COLO668 (cell line): ENCODE measurements around the gene LMX1A.

Experiments
- DNase-seq: peaks from one replicate; lab custom pipeline; 2025; ENCODE audit not compliant: unreplicated experiment; lab: John Stamatoyannopoulos, UW

LMX1A gene

DNA sequence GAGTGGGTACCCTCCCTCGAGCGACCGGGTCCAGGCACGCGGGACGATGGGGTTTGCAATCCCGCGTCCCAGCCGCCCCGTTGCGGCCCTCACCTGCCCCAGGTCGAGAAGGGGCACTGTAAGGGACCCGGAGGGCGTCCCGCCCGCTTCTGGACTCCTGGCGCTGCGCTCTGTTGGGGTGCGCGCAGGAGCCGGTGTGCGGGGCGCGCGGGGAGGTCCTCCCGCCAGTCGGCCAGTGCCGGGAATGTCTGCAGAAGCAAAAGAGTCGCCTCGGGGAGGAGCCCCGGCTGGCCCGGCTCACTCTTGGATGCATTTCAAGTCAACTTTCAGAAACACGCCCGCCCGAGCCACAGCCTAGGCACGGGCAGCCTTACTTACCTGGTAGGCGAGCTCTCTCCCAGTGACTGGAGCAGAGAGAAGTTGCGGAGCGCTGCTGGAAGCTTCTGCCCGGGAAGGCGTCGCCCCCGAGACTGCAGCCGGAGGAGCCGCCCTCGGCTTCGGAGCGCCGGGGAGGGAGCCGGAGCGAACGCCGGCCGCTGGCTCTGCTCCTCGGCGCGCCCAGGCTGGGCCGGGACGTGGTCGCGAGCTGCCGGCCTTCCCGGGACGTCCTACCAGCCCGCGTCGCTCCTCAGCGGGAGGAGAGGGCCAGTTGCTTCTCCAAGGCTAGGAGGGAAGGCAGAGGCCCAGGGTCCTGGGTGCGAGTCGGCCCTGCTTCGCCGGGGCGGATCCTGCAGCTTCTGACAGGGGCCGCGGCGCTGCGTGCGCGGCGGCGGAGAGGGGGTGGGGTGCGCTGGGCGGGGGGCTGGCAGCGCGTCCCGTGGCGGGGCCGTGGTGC is at the start of gene LMX1A:
Gene LMX1A (minus strand): TSS at position 739 of the 835 bp plus-strand sequence. CDS start 1,156 bp downstream, outside the sequence.
- DNase-seq = no peak

DNA sequence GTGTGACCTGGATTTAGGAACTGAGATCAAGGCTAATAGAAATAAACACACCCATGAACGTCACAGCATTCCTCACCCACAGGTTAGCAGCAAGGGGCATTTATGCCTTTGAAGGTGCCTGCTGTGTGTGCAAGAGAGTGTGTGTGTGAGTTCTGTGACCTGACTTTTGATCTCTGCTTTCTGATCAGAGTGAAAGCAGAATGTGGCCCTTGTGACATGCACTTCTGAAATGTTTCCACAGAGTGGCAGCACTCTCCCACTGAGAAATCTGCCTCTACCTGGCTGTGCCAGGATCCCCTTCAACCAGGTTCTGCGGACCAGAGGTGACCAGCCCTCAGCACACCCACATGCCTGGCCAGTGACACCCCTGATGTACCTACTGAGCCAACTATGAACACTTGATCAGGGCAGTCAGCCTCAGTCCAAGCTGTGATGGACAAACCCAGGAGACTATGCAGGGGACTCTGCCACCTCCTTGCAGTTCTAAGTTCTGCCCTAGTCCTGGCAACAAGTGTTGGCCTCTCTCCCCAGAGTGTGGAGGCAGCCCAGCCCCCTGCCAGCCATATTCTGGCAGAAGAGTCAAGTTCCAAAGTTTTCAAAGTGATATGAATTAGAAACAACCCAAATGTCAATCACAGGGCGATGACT is 47.4 kb upstream of the LMX1A start:
- DNase-seq = peak; percentile 30

DNA sequence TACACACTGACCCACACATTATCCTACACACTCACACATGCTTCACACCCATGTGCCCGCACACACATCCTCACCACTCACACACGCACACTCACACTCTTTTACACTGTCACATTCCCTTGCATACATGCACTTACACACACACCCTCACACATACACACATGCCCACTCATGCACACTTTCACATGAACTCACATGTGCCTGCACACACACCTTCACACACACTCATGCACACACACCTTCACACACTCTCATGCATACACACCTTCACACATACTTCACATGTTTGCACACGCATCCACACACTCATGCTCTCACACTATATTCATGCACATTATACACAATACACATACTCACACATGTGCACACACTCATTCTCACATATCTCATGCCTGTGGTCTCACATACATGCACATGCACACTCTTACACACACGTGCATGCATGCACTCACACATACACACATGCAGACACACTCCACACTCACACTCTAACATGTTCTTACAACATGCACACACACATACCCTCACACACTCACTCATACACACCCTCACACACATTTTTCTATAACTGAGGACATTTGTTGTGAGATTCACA is 46.1 kb upstream of the LMX1A start:
- no peak for DNase-seq

- no peak for DNase-seq
Measured at GRCh38 chr1:165397944-165398343, 41.4 kb upstream of the LMX1A start.

GRCh38 chr1:165395901-165396300 is 39.4 kb upstream of the LMX1A start:
- DNase-seq = no peak

GRCh38 chr1:165395478-165395877 is 39.0 kb upstream of the LMX1A start:
- no peak for DNase-seq

- peak; percentile 84 for DNase-seq
Measured at GRCh38 chr1:165392634-165393571, 36.4 kb upstream of the LMX1A start.

- DNase-seq = no peak
Measured at GRCh38 chr1:165389609-165390008, 33.1 kb upstream of the LMX1A start.

DNA sequence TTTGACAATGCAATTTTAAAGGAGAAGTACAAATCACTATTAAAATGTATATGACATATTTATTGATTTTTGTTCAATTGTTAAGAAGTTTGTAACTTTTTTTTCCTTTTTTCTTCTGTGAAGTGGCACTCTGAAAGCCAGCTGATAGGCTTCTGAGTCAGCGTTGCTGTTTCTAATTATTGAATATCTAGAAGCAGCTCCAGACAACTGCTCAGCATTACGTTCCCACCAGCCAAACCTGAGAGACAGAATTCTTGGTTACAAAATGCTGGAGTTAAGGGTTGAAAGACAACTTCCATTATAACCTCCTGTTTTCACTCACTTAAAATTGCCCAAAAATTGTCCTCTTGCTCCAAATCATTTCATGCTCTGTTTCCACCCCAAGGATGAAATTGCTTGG is 31.4 kb upstream of the LMX1A start:
- no peak for DNase-seq

DNA sequence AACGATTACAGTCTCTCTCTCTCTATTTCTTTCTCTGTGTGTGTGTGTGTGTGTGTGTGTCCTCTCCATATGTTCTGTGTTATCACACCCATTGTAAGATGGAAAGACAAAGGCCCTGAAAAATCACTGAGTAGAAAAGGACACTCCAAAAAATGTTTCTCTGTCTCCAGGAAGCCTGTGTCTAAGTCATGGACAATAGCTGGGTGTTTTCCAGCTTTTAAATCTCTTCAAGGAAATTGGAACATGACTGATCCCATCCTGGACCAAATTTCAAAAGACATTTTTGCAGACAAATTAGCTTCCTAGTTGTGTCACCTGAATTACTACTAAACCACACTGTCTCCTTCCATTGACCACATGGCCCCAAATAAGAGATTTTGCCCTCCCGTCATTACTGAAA is 31.0 kb upstream of the LMX1A start:
- DNase-seq = no peak

DNA sequence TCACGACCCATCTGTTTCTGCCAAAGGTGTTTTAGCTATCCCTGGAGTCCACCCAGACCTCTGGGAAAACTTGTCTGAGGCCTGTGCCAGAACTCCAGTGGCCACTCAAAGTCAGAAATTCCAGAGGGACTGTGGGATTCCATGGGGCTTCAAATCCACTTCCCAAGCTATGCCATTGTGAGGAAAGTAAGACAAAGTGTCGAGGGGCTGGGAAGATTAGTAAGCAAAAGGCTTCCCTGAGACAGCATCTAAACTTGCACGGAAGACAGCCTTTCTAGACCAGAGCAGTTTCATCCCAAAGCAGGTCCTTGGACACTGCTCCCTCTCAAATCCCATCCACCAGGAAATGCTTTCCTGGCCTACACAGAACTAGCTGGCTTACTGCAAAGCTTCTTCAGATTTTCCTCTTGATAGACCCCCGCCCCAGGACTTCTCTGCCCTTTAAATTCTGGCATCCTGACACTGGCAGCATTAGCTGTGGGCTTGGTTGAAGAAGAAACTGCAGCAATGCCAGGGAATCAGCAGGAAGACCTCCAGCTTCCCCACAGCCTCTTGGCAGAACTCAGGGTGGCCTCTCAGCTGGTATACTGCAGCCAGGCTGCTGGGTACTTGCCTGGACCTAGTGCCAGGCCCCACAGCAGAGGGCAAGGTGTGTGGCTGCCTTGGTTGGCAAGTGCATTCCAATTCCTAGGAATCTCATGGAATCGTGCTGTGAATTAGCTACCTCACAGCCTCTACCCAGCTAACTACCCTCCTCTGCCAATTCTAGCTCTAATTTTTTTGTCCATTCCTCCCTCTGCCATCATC is 27.3 kb upstream of the LMX1A start:
- DNase-seq = no peak

DNA sequence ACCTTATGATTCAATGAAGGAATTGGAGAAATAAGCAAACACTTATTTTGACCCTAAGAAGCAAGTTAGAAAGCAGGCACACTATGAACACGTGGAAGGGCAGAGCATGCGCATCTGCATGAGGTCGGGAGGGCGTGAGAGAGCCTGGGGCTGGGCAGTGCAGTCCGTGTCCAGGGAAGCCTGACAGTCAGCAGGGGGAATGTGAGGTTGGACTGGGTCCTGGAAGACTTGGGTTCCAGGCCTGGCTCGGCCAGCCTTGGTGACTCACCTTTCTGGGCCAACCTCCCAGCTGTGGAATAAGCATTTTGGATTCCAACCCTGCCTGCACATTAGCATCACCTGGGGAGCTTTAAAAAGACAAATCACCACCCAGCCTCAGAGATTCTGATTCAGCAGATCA is 26.6 kb upstream of the LMX1A start:
- no peak for DNase-seq

- no peak for DNase-seq
Measured at GRCh38 chr1:165381745-165382505, 25.4 kb upstream of the LMX1A start.

DNA sequence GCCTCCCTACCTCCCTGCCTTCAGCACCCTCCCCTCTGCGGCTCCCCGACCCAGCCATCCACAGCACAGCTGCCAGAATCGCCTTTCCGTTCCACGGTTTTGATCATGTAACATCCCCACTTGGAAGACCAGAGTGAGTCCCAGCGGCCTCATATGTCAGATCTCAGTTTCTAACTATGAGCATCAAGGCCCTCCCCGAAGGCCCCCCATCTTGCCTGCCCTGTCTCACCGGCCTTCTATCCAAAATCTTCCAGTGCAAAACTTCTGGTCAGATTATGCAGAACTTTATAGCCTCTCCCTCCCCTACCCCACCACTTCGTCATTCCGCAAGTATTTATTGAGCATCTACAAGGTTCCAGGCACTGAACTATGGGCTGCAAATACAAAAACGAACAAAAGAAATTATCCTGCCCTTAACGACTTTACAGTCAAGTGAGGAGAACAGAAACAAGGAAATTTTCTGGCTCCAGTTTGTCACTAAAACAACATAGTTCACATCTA is 20.3 kb upstream of the LMX1A start:
- no peak for DNase-seq

DNA sequence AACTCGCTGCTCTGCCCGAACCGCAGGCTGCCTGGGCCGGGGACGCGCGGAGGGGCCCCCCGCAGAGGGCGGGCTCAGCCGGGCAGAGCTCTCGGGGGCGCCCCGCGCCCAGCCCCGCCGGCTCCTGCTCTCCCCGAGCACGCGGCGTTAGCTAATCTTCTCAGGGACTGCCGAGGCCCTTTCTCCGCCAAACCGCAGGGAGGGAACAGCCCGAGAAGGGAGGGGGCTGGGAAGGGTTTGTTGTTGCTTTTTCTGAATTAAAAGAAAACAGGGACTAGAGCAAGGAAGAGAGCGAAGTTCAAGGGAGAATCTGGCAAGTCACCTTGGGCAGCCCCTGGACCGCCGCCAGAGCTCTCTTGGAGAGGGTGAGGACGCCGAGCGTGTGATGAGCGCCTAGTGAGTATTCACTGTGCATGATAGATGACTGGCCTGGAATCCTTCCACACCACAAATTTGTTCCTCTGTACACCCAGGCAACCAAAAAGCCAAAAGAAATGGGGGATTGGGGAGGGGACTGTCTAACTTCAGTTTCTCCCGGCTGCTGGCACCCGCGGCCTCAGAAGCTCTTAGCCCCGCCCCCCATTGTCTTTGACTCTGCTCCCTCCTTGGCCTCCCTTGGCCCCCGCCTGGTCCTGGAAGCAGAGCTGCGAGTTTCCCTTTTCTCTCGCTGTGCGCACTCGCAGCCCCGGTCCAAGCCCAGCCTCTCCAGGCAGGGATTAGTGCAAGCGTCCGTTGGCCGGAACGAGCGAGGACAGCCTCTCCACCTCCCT is 19.7 kb upstream of the LMX1A start:
- peak; percentile 60 for DNase-seq

DNA sequence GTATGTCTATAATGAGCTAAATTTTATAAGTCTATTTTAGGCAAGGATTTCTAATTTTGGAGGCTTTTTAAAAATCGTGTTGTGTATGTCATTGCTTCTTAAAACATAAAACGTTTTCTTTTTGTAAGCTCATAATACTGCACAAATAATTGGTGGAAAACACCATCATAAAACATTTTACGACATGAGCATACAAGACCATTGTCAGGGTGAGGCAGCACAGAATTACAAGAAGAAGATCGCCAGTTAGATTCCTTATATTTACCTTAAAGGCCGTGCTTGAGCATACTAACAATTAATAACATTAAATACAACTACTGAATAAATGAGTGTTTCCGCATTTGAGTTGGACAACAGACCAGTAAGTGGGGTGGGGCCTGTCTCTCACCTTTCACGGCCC is 19.1 kb upstream of the LMX1A start:
- DNase-seq = no peak

- no peak for DNase-seq
Measured at GRCh38 chr1:165371588-165372225, 15.2 kb upstream of the LMX1A start.

- DNase-seq = peak; percentile 57
Measured at GRCh38 chr1:165369255-165369848, 12.8 kb upstream of the LMX1A start.
